NCI-H146 (cell line): ENCODE results near the gene MIEF1.

Experiments
- DNase-seq: peaks from one replicate; lab custom pipeline; 2025; lab: John Stamatoyannopoulos, UW

Gene MIEF1

GRCh38 chr22:39470451-39471291, 31.4 kb upstream of the MIEF1 start:
- no peak for DNase-seq

- no peak for DNase-seq
These were observed 30.5 kb upstream of the MIEF1 start for GRCh38 chr22:39471381-39472141.

GRCh38 chr22:39472570-39473556, 29.2 kb upstream of the MIEF1 start:
- DNase-seq, result no peak

- DNase-seq, result no peak
These were observed 28.2 kb upstream of the MIEF1 start for GRCh38 chr22:39473851-39474250.

- DNase-seq, result no peak
These were observed 27.6 kb upstream of the MIEF1 start for GRCh38 chr22:39474351-39475111.

- DNase-seq, result no peak
These were observed 26.8 kb upstream of the MIEF1 start for GRCh38 chr22:39475337-39475736.

GRCh38 chr22:39475902-39476301, 26.2 kb upstream of the MIEF1 start:
- DNase-seq, result no peak

GRCh38 chr22:39476664-39477063, 25.4 kb upstream of the MIEF1 start:
- DNase-seq, result no peak

- DNase-seq, result no peak
These were observed 24.5 kb upstream of the MIEF1 start for GRCh38 chr22:39477542-39477941.

- DNase-seq, result no peak
These were observed 23.6 kb upstream of the MIEF1 start for GRCh38 chr22:39478441-39478850.

GRCh38 chr22:39479254-39479653, 22.8 kb upstream of the MIEF1 start:
- no peak for DNase-seq

GRCh38 chr22:39480557-39480956, 21.5 kb upstream of the MIEF1 start:
- no peak for DNase-seq

- no peak for DNase-seq
These were observed 21.0 kb upstream of the MIEF1 start for GRCh38 chr22:39481054-39481453.

- DNase-seq, result no peak
These were observed 20.5 kb upstream of the MIEF1 start for GRCh38 chr22:39481595-39481994.

GRCh38 chr22:39482768-39483167, 19.3 kb upstream of the MIEF1 start:
- DNase-seq, result no peak

- no peak for DNase-seq
These were observed 14.9 kb upstream of the MIEF1 start for GRCh38 chr22:39486951-39487825.

- DNase-seq, result no peak
These were observed 14.1 kb upstream of the MIEF1 start for GRCh38 chr22:39487826-39488520.

GRCh38 chr22:39488563-39489083, 13.5 kb upstream of the MIEF1 start:
- DNase-seq, result no peak
